Fibroblast of skin of back (primary cell): ENCODE data around the gene NPLOC4.
"Not testable (repeated sequence)": the region's sequence is repeated elsewhere in the genome, so short reads cannot be mapped to it uniquely, and the experiment has no call there.

Experiments used
- DNase-seq: peaks from one replicate; pipeline ENCODE4 v3.0.0-alpha.2; 2013

Gene NPLOC4

DNA sequence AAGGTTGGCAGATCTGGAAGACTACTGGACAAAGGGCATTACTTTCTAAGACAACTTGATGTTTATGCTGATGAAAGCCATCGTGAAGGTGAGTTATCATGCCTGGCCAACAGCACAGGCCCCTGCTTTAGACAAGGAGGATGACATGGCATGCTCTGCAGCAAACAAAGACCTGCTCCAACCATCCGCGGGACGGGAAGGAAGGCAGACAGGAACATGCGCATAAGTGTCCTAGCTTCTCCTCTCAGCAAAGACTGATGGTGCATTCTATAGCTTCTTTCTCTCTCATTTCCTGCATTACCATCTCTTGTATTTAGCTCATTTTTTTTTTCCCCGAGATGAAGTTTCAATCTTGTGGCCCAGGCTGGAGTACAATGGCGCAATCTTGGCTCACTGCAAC, 5.4 kb downstream of the NPLOC4 start:
- DNase-seq: no peak

DNA sequence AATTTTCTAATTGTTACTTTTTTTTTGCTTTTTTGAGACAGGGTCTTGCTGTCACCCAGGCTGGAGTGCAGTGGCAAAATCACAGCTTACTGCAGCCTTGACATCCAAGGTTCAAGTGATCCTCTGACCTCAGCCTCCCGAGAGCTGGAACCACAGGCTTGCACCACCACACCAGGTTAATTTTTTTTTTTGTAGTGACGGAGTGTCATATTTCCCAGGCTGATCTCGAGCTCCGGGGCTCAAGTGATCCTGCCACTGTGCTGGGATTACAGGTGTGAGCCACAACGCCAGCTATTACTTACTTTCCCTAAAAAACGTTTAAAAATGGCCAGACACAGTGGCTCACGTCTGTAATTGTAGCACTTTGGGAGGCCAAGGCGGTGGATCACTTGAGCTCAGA, 6.6 kb downstream of the NPLOC4 start:
- no peak for DNase-seq

DNA sequence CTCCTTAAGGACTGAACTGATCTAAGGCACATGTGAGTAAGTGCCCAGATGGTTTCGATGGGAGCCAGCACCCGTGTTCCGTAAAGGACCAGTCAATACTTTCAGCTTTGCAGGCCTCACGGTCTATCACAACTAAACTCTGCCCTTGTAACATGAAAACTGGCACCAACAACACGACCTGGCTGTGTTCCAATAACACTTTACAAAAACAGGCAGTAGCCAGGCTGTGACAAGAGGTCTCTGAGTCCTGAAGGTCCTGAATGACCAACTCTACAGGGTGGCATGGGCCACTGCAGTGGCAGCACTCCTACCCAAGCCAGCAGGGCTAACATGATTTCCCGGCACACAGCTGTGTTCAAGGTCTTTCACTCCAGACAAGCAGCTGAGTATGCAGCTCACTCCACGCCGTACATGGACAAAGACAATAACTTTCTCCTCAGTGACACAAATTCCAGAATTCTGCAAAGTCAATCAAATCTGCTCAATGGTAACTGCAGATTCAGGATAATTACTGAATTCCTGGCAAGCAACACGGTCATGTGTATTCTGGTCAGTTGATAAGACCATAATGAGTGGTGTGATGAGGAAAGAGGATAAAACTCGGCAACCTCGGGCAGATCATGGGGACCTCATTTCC, 15.3 kb downstream of the NPLOC4 start:
- DNase-seq: no peak

DNA sequence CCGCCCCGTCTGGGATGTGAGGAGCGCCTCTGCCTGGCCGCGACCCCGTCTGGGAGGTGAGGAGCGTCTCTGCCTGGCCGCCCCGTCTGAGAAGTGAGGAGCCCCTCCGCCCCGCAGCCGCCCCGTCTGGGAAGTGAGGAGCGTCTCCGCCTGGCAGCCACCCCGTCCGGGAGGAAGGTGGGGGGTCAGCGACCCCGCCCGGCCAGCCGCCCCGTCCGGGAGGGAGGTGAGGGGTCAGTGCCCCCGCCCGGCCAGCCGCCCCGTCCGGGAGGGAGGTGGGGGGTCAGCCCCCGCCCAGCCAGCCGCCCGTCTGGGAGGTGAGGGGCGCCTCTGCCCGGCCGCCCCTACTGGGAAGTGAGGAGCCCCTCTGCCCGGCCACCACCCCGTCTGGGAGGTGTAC, 18.6 kb downstream of the NPLOC4 start:
- DNase-seq: not testable (repeated sequence)

DNA sequence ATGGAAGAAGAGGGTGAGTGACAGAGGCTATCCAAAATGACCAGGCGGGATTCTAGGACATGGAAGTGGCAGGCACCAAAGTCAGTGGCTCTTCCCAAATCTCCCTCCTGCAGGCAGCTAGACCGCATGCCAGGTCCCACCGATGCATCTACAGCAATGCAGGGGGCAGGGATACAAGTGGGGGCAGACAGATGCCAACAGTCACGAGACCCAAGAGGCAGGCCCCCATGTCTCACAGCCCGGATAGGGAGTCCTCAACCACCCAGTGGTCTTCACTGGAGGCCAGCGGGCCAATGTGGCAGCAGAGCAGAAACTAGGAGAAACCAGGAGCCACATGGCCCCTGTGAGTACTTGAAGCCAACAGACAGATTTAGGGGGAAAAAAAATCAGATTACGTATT, 20.0 kb downstream of the NPLOC4 start:
- no peak for DNase-seq

DNA sequence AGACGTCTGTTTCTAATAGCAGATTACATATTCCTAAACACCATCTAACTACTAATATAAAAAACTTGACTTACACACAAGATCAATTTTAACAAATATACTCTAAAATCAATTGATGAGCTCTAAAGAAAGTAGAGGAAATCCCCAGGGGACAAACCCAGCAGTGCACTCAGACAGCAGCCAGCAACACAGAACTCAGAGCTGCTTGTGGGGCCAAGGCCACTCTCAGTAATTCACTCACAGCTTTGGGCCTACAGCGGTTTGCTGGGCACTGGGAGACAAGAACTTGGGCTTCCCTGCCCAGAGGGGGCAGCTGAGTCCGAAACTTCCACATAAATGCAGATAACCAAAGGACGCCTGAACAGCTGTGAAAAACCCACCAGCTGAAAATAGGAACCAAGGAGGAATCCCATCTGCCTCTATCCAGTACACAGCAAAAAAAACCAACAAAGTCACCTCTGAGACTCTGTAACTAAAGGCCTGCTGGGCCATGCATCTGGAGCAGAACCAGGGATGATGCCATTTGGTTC, 21.4 kb downstream of the NPLOC4 start:
- DNase-seq: no peak

DNA sequence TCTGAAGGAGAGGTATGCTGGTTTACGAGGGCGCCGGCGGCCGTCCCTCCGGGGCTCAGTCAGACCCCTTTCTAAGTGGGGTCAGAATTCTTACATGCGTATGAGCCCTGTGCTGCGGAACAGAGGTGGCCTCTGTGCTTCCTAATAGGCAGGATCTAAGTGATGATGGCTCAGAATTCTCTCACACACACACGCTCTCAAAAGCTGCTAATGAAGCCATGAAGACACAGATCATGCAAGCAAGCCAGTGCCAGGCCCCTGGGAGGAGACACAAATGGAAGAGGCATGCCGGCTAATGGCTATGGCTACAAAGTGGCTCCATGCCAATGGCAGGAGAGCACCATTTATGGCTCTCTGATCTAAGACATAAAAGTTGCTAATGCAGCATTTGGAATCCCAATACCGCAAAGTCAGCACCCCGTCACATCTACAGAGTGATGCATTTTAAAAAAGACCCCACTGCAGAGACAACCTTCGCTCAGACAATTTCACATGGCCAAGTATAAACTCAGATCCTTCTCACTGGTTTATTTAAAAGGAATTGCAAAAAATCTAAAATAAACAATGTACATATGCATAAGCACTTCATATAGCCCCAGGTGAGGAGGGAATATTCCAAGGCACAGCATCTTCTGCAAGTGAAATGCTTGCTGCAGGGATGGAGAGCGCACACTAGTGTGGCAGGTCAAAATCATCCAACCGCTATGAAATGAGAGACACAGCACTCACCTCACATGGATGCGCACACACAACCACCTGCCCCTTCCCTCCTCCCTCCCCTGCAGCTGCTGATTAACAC, 24.5 kb downstream of the NPLOC4 start:
- no peak for DNase-seq

DNA sequence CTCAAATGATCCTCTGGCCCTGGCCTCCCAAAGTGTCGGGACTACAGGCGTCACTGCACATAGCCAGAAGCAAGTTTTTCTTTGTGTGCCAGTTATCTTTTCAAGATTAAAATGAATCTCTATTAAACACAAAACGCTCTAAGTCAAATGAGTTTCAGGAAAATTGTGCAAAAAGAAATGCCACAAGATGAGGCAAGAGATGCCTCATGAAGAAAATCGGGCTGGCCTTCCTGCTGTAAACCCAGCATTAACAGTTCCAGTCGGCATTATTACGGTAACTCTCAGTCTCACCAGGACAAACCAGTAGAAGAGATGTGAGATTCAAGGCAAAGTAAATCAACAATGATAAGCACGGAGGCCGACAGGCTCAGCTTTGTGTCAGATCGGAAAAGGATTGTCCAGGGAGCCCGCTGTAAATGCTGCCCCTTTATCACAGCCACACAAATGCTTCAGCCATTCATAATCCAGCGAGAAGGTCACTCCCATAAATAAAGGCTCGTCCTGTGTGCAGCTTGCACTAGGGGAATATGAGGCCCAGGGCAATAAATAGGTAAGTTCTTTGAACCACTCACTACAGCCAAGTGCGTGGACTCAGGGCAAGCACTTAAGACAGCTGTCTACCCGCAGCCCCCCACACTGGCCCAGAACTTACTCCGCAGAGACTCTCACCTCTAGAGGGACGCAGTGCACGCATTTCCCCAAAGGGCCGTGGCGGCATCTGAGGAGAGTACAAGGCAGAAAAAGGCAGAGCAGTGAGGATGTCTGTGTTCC, 27.2 kb downstream of the NPLOC4 start:
- no peak for DNase-seq

DNA sequence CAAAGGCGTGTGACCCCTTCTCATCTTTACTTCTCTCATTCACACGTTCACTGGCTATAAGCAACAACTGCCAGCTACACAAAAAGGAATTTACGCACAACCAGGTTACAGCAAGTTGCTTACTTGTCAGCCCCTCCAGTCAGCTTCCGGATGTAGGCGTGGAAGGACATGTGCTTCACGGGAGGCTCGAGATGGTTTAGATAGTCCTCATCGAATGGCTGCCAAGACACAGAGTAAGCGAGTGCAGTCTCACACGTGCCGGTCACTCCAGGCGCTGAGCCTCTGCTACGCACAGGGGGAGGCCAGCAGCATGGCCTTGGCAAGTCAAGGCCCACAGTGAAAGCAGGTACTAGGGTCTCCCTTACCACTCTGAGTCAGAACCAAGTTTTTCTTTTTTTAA, 28.3 kb downstream of the NPLOC4 start:
- no peak for DNase-seq

DNA sequence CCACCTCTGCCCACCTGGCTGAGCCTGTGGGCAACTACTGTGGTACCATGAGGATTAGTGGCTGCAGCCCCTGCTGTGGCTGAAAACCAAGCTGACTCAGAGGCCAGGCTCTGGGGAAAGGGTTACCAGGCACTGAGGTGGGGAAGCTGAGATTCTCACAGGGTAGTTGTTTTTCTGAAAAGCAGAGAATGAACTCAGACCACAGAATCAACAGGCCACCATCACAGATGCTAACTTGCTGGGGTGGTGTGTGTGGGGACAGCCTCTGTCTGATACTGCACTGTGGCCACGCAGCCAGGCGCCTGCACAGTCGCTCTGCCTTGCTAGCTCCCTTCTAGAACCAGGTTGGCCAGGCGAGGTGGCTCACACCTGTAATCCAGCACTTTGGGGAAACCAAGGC, 28.8 kb downstream of the NPLOC4 start:
- no peak for DNase-seq

DNA sequence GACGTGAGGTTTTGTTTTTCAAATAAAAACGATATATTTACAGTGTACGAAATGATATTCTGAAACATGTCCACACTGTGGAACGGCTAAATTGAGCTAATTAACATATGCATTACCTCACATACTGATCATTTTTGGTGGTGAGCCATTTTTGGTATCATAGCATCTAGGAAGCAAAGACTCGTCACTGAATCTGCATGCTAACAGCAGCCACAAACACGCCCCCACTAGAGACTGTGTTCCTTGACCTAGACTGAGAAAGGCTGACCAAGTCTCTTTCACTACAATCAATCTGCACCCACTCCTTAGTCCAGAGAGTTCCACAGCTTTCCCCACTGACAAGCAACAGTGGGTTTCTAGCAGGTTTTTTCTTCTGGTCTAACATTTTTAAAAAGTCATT, 29.5 kb downstream of the NPLOC4 start:
- DNase-seq: no peak

DNA sequence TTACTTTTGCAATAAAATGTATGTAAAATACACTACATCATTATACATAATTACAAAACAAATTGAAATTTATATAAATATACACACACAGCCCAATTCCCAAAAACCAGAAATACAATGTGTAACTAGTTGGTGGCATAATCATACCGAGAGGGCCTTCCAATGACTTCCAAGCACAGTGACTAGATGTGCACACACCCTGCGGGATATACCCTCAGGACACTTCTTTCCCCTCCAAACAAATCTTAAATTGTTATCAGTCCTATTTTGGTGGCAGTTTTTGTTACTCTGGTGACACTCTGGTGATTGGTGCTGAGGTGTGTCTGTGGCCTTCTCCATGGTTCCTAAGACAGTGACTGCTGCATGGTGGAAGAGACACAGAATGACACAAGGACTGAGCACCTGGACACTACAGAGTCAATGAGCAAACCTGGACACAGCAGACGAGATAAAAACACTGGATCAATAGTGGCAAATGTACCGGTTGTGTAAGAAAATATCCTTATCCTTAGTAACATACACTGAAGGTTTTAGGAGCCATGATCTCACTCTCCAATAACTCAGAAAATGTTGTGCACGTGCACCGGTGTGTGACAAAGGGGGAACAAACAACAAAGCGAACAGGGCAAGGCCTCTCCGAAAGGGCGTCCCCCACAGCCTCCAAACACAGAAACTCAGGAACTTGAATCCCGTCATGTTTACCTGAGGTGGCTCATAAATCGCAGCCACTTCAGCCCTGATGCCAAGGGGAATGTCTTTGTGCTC, 32.9 kb downstream of the NPLOC4 start:
- DNase-seq: no peak

DNA sequence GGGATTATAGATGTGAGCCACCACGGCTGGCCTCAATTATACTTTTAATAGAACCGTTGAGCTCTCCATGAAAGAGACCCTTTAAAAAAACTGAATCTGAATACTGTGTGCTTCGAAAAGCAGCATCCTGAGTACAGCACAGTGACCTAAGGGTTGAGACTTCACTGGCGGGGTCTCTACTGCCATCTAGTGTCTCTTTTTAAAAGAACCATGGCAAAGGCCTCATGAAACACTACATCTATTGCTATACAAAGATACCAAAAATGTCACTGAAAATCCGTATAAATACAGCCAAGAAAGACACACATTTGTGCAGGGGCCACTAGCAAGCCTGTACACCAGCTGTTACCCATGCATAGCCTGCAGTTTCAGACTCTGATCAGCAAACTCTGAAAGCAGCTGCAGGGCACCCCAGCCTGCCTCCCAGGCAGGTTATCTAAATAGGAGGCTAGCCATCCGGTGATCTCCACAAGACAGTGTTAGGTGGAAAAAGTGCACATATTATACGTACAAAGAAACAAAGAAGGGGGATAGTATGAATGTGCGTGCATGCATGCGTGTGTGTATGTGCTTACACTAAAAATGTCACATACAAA, 35.3 kb downstream of the NPLOC4 start:
- peak; percentile 78 for DNase-seq

DNA sequence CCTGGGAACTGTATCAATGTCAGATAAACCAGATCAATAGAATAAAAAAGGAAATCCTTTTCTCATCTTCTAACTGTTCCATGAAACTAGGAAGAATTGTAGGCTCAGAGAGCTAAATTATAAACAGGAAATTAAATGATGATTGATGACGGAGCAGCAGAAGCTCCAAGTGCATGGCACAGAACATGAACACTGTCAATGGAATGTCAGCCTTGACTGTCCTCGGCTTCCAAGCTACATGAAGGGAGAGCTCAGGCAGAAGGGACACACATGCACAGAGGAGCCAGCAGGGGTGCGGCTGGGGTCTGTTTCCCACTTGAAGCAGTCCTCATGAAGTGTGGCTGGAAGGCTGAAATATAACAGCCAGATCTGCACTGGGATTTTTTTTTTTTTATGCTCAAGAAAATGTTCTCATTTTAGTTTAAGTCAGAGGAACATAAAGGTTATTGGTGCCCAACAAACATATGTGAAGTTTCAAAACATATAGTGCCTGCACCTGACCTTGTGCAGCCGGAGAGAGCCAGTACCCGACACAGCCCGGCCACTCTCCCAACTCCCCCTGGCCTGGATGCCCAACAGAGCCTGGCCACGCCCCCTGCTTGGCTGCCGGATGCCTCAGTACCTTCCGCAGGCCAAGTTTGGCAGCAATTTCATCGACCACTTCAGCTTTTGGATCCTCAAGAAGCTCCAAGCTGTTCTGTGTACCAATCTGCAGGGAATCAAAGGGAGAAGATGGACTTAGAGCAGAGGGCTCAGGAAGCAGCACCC, 37.0 kb downstream of the NPLOC4 start:
- peak; percentile 84 for DNase-seq

DNA sequence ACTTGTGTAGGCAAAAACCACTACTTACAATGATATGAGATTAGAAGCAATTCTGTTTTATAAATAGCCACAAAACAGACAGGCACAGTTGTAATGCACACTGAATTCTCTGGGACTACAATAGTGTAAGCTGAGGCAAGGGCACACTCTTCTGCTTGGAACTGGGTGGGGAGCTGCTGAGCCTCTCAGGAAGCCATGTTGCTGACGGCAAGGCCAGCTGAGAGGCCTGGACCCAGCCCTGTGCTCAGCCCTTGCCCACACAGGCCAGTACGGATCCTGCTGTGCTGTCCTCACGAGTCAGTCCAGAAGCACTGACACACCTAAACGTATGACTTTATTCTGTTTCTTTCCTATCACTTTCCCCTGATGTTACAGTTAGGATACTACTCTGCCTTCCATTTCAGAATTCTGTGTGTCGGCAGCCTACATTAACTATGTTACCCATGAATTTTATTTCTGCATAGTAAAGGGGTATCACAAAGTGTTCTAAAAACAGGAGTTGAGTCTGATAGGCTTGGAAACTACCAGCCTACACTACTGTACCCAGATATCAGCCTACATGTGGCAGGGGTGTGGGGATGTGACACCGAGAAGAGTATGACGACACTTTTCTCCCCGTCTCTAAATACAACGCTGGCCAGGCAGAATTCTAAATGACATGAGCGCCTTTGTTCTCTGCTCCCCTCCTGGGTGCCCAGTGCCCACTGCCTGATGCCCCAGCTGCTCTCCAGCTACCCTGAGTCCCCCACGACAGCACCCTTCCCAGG, 43.6 kb downstream of the NPLOC4 start:
- no peak for DNase-seq

DNA sequence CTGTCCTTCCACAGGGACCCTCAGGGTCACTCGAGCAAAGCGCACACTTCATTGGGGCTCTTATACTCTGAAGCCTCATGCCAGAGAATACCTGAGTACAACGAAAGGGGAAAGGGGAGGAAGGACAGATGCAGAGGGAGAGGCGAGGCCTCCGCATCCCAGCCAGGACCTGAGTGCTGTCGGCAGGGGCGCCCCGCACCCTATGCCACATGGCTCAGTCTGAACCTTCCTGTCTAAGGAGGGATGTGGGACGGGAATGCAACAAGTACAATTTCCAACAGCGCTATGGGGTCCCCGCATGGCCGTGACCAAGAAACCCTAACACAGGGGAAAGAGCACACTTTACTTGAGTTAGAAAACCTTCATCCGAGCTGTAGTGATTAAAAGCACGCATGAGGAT, 44.9 kb downstream of the NPLOC4 start:
- DNase-seq: no peak

DNA sequence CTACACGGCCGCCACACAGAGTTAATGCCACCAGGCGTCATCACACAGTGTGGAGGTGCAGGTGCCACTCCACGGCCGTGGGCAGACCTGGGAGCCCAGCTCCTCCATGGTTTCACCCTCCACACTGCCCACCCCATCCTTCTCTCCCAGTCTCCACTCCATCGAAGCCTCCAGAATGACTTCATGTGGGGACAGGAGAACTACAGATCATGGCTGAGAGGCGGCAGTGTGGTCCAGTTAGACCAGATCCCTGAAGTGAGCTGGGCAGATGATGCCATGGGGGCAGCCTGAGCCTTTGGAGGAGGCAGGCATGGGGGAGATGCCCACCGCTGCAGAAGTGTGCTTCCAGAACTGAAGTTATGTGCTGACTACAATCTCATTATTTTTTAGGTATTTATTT, 46.8 kb downstream of the NPLOC4 start:
- DNase-seq: no peak

DNA sequence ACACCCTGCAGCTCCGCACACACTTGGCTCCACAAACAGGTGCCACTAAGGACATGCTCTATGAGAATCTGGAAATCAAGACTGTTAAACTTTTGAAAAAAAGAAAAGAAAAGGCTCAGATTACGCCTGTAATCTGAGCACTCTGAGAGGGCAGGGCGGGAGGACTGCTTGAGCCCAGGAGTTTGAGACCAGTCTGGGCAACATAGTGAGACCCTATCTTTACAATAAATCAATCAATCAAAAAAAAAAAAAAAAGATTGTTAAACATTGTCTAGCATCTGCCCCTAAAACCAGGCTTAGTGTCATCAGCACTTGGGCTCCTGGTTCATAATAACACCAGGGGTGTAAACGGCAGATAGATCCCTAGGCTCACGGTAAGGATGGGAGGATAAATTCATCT, 47.3 kb downstream of the NPLOC4 start:
- no peak for DNase-seq

DNA sequence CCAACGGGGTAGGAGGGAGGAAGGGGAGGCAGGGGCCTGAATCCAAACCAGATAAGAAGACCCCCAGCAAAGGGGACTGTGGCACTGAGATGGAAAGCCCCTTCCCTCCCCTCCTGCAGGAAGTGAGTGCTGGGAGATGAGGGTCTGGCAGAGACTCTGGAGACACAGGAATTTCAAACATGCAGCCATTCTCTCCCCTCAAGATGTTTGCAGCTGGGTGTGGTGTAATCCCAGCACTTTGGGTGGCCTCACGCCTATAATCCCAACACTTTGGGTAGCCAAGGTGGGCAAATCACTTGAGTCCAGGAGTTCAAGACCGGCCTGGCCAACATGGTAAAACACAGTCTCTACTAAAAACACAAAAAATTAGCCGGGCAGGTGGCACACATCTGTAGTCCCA, 50.8 kb downstream of the NPLOC4 start:
- no peak for DNase-seq

DNA sequence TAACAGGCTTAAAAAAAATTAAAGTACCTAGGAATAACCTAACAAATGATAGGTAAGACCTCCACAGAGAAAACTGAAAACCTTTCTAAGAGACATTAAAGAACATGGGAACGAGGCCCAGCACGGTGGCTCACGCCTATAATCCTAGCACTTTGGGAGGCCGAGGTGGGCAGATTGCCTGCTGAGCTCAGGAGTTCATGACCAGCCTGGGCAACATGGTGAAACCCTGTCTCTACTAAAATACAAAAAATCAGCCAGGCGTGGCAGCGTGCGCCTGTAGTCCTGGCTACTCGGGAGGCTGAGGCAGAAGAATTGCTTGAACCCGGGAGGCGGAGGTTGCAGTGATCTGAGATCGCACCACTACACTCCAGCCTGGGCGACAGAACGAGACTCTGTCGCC, 52.1 kb downstream of the NPLOC4 start:
- DNase-seq: not testable (repeated sequence)
